ENCODE data around the gene NSL1.

The NSL1 gene, protein sequence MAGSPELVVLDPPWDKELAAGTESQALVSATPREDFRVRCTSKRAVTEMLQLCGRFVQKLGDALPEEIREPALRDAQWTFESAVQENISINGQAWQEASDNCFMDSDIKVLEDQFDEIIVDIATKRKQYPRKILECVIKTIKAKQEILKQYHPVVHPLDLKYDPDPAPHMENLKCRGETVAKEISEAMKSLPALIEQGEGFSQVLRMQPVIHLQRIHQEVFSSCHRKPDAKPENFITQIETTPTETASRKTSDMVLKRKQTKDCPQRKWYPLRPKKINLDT

DNA sequence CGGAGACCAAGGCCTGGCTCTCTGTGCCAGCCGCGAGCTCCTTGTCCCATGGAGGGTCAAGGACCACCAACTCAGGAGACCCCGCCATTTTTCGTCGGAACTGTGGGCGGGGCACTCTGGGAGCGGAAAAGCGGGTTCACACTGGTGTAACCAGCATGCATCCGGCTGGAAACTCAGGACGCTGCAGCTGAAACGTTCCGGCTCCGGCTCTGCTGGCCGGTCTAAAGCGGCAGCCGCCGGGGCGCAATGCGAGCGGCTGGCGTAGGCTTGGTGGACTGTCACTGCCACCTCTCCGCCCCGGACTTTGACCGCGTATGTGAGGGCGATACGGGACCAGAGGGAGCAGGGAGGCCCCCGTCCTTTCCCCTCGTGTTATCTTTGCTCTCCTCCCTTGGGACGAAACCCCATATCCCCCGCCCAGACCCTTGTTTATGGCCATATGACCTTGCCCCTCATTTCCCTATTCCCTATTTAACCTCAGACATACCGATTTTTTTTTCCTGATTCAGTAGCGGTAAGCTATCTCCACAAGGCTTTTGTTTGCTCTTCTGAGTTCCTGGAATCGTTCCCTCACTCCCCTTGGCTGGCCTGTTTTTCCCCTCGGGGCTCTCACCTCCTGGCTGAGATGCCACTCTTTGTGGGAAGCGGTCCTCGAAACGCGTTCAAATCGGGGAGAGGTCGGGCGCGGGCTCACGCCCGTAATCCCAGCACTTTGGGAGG lies at the start of gene NSL1, which contains the start of gene TATDN3:
Gene NSL1 (minus strand): TSS at position 102 of the 720 bp plus-strand sequence. CDS start 14 bp downstream, at position 88.
Gene TATDN3 (plus strand): TSS at position 219 of the 720 bp plus-strand sequence. CDS start 28 bp downstream, at position 247.
- DNase-seq (ENCODE audit: low spot score): peak; percentile 95

DNA sequence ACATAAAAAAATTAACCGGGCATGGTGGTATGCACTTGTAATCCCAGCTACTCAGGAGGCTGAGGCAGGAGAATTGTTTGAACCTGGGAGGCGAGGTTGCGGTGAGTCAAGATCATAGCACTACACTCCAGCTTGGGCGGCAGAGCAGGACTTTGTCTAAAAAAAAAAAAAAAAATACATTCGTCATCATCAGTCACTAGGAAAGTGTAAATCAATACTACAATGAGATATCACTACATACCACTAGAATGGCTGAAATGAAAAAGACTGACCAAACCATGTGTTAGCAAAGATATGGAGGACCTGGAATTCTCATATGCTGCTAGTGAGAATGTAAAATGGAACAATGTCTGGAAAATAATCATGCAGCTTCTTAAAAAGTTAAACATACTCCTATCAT lies 46.6 kb upstream of the NSL1 start:
- DNase-seq (ENCODE audit: low spot score): no peak

DNA sequence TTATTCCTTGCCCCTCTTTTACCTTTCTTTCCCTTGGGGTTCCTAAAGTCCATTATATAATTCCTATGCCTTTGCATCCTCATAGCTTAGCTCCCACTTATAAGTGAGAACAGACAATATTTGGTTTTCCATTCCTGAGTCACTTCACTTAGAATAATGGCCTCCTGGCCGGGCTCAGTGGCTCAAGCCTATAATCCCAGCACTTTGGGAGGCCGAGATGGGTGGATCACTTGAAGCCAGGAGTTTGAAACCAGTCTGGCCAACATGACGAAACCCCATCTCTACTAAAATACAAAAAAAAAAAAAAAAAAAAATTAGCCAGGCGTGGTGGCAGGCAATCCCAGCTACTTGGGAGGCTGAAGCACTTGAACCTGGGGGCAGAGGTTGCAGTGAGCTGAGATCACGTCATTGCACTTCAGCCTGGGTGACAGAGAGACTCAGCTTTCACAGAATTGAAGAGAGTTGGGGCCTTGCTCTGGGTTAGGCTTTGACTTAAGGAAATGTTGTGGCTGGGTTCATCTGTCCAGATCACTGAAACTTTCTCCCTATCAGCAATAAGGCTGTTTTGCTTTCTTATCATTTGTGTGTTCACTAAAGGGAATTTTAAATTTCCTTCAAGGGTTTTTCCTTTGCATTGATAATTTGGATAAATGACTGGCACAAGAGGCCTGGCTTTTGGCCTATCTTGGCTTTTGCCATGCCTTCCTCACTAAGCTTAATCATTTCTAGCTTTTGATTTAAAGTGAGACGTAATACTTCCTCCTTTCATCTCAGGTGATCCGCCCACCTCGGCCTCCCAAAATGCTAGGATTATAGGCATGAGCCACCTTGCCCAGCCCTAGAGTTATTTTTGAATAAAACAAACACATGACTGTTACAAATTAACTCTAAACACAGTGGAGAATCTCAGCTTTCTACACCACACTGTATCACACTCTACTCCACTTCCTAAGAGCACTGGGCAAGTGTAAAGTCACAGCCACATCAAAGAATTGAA lies 41.9 kb upstream of the NSL1 start:
- DNase-seq (ENCODE audit: low spot score): peak; percentile 17

DNA sequence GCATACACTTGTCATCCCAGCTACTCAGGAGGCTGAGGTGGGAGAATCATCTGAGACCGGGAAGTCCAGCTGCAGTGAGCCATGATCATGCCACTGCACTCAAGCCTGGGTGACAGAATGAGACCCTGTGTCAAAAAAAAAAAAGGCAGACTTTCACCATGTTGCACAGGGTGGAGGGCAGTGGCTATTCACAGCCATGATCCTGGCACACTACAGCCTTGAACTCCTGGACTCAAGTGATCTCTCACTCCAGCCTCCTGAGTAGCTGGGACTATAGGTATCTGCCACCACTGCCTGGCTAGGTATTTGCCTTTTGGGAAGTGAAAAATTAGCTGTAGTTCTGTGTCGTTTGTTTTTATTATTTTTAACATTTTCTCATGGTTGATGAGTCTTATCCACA lies 36.8 kb upstream of the NSL1 start:
- DNase-seq (ENCODE audit: low spot score): no peak

DNA sequence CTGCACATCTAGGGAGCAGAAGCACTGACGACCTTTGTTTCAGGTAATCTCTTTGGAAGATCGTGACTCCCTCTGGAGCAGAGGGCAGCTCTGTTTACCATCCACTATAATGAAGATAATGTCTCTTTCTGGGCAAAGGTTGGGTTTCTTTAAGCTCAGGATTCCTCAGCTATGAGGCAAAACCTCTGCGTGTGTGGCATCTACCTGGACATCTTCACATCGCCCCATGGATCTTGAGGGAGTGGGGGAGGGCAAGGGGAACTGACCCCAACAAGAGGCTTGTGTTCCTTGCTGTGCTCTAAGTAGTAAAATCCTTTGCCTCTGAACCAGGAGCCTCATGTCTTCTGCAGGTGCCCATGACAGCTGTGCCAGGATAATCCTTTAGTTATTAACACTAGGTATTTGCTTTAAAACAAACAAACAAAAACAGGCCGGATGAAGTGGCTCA lies 36.3 kb upstream of the NSL1 start:
- DNase-seq (ENCODE audit: low spot score): no peak

DNA sequence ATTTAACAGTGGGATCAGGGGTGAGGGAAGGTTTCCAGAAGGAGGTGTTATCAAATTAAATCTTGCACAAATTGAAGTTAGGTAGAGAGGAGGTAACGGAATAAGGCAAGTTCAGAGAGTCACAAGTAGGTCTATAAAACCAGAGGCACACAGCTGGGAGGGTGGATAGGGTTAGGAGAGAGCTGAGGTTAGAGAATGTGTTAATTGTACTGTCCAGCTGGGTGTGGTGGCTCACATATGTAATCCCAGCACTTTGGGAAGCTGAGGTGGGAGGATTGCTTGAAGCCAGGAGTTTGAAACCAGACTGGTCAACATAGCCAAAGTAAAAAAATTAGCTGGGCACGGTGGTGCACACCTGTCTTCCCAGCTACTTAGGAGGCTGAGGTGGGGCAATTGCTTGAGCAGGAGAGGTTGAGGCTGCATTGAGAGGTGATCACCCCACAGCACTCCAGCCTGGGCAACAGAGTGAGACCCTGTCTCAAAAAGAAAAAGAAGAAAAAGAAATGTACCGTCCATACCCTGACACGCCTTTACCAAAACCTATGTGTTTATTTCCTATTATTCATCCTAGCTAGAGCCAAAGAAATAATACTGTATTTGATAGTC lies 35.7 kb upstream of the NSL1 start:
- DNase-seq (ENCODE audit: low spot score): no peak

DNA sequence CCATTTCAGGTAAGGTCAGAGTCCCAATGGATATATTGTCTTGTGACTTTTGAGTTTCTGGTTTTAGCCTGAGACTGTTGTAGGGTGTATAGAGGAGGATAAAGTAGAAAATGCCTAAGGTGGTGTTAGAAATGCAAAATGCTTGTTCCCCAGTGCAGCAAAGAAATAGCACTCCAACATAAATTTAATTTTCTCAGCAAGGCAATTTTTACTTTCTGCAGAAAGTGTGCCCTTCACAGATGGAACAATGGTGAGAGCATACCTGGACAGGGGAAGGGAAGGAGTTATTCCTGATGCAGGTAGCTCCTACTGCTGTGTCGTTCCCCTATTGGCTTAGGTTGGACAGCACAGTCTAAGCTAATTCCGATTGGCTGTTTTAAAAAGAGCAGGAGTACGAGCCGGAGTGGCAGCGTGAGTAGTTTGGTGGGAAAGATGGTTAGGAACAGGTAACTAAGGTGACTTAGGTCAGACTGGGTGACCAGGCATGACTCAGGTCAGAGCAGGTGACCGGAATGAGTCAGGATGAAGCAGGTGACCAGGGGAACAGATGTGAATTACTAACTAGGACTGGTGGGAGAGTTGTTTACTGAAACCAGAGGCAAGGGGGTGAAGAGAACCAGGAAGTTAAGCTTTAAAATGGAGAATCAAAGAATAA lies 34.3 kb upstream of the NSL1 start:
- no peak for DNase-seq (ENCODE audit: low spot score)

DNA sequence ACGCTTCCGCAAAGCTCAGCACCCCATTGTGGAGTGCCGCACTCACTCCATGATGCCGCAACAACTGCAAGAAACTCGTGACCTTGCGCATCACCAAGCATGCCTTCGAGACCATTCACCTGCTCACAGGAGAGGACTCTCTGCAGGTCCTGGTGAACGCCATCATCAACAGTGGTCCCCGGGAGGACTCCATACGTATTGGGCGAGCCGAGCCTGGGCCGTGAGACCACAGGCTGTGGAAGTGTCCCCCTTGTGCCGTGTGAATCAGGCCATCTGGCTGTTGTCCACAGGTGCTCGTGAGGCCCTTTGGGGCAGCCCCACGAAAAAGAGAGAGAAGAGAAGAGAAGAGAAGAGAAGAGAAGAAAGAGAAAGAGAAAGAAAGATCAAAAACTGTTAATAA lies 32.6 kb upstream of the NSL1 start:
- no peak for DNase-seq (ENCODE audit: low spot score)

DNA sequence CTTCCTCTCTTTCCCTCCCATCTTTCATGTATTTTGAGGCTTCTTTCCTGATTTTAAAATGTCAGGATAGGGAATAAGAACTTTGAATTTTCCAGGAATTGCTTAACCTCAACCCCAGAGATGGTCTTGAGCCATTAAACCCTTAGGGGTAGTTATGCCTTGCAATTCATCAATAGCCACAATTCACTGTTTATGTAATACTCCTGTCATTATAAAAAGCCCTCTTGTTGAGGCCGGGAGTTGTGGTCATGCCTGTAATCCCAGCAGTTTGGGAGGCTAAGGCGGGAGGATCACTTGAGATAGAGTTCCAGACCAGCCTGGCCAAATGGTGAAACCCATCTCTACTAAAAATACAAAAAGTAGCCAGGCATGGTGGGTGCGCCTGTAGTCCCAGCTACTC lies 31.4 kb upstream of the NSL1 start:
- no peak for DNase-seq (ENCODE audit: low spot score)

DNA sequence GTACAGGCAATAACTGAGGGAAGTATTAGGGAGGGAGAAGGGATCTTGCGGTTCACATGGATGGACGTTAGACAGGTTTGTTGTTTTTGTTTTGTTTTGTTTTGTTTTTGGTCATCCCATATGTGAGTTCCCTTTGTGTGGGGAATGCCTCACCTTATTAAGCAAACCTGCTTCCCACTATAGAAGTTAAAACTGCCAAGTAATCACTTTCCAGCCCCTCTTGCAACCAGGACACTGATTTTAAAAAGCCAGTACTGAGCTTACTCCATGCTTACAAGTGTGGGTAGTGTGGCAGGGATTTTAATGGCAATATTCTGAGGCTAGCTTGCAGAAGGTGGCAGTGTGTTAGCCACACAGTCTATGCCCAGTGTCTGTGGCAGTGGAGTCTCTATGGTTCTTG lies 29.4 kb upstream of the NSL1 start:
- no peak for DNase-seq (ENCODE audit: low spot score)

DNA sequence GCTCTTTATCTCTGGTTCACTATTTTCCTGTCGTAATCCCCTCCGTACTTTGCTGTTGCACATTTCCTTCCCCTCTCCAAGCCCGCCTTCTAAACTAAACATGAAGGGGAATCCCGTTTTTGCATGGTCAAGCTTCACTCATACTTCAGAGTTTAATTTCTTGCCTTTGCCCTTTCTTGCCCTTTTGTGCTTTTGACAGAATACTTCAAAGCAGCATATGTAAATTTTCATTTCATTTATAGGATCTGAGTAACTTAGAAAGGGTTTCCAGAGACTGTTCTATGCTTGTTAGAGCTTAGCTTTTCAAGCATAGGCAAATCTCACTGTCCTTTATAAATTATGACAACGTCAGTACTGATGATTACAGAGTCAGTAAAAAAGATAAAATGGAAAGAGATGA lies 28.1 kb upstream of the NSL1 start:
- no peak for DNase-seq (ENCODE audit: low spot score)

DNA sequence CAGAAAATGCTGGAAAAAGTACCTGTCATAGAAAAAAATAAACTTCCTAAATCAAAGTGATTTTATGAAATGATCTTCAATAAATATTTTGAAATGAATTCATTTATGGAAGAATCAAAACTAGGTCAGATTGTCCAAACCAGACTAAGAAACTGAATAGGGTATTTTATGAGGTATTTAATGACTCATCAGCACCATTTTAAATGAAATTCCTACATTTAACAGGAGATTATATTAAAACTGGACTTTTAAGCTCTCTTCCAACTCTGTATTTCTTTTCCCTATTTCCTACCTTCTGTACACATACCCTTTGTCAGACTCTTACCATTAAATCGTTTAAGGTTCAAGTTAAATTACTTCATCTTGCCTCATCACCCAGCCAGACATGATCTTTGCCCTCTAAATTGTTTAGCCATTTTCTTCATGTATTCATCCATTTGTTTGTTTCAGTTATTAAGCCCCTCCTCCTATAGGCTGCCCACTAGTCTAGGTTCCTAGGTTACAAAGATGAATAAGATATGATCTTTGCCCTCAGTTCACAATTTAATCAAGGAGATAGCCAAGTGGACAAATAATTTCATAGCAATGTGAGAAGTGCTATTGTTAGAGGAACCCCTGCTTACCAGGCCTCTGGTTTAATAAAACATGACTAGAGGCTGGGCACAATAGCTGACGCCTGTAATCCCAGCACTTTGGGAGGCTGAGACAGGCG lies 25.1 kb upstream of the NSL1 start:
- DNase-seq (ENCODE audit: low spot score): no peak

DNA sequence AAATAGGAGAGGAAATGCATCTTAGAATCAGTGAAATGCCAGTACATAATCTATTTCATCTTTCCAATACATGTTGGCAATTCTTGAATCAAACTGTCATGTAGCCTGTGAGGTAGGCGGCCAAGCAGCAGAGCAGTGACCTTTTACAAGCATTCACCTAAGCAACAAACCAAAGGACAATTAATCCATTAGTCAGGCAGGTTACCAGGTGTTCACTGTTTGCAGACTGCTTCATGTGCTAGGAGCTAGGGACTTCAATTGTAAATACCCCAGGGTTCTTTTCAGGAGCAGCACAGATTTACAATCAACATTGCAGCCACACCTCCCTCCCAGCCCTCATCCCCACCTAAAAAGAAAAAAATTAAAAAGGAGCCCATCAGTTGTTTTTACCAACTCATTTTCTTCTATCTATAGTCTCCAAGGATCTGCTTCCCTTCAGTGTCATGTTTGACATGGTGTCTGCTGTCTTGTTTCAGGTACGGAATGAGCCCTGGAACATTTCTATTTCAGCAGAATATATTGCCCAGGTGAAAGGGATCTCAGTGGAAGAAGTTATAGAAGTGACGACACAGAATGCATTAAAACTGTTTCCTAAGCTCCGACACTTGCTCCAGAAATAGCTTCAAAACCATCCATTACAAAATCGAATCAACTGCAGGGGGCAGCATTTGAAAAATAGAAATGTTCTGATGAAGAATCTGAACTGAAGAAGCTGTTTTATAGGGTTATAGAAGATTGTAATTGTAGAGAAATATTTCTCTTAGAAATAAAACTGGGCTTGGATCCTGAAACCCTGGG lies 23.2 kb upstream of the NSL1 start:
- no peak for DNase-seq (ENCODE audit: low spot score)

DNA sequence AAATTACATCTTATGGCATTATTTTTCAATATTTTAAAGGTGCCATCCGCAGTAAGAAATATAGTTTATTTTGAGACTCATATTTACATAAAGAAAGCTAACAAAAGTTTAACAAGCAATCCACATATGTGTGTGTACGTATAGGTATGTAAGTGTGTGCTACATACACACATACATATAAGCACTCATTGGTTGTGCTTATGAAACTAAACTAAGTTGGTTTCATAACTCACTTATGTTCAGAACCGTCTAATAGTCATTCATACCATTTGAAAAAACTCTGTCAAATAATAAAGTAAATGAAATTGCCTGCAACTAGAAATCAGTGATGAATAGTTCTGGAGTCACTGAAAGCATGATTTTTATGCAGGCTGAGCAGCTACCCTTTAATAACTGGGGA lies 14.2 kb upstream of the NSL1 start:
- no peak for DNase-seq (ENCODE audit: low spot score)

DNA sequence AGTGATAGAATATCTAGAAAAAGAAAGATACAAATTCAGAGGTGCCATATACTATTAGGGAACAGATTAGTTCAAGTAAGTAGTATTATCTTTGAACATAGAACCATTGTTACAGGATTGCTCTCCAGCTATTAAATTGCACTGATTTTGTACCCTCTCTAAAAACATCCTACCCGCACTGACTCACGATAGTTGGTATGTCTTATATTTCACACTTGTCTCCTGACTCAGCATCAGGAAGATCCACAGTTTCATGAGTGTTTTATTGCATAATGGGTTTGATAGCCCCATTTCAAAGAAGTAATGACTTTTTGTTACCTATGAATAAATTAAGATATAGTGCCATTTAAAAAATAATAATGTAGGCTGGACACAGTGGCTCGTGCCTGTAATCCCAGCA lies 6.1 kb upstream of the NSL1 start:
- no peak for DNase-seq (ENCODE audit: low spot score)

DNA sequence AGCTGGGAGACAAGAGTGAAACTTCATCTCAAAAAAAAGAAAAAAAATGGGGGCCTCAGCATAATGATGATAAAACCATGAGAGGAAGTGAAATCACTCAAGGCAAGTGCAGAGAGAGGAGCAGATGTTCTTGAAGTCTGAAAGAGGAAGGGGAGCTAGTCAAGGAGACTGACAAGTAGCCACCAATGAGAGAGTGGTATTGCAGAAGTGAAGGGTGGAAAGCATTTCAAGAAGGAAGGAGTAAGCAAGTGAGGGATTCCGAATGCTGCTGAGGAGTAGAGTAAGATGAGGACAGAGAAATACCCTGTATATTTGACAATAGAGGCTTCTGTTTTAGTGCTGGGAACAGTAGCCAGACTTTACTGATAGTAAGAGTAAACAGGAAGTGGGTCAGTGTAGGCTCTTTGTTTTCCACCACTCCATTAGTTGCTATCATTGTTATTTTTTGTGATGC lies 3.0 kb upstream of the NSL1 start:
- no peak for DNase-seq (ENCODE audit: low spot score)

DNA sequence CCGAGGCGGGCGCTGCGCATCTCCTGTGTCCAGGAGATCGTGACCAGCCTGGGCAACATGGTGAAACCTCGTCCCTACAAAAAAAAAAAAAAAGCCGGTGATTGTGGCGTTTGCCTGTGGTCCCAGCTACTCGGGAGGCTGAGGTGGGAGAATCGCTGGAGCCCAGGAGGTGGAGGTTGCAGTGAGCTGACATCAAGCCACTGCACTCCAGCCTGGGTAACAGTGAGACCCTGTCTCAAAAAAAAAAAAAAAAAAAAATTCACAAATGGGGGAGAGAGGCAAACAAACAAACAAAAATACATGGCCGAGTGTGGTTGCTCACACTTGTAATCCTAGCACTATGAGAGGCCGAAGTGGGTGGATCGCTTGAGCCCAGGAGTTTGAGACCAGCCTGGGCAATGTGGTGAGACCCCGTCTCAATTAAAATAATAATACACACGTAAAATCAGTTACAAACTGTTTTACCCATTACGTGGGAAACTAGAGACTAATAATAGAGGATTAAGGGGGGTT lies 875 bp upstream of the NSL1 start:
- no peak for DNase-seq (ENCODE audit: low spot score)

DNA sequence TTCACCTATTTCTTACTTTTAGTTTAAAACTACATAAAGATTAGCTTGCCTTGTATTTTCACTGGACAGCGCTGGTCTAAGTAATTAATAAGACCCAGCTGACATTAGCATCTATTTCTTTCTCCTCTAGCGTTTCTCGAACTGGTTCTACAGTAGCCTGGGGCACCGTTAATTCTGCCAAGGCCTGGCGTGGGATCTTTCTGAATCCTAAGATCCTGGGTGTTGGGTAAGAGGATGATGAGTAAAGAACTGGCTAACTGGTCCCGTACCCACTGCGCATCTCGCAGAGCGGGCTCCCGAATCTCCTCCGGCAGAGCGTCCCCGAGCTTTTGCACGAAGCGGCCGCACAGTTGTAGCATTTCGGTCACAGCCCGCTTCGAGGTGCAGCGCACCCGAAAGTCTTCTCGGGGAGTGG lies 309 bp downstream of the NSL1 start:
- no peak for DNase-seq (ENCODE audit: low spot score)

DNA sequence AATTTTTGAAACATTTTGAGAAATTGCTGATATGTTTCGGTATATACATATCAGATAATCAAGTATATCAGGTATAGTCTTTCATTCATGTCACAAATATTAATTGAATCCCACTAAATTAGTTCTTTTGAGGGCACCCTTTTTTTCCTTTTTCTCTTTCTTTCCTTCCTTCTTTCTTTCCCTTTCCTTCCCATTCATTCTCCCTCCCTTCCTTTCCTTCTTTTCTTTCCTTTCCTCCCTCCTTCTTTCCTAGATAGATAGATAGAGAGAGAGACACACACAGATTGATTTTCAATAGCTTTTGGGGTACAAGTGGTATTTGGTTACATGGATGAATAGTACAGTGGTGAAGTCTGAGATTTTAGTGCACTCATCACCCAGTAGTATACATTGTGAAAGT lies 5.7 kb downstream of the NSL1 start:
- DNase-seq (ENCODE audit: low spot score): no peak

DNA sequence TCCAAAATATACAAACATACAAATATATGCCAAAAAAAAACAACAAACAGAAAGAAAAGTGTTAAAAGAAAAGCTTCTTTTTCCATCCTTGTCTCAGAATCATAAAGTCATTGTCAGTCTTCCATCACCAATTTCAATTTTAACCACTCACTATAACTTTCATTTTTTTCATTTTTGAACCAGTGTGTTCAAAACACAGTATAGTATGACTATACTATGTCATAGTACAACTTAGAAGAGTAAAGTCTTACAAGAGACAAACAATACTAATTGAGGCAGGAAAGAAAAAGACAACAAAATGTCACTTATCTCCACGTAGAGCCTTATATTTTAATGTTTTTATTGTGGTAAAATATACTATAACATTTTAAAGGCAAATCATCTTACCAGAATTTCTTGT lies 7.6 kb downstream of the NSL1 start:
- DNase-seq (ENCODE audit: low spot score): no peak
